Middle frontal gyrus (tissue), 1 donor: ENCODE measurements around the gene MAGED4.
"Not testable (repeated sequence)": the region's sequence is repeated elsewhere in the genome, so short reads cannot be mapped to it uniquely, and the experiment has no call there.

Experiments used
- DNase-seq: peaks from one replicate; pipeline ENCODE4 v3.0.0-alpha.2; 2015; ENCODE audit warnings: low spot score; ENCODE audit errors: extremely low spot score

MAGED4 gene, protein sequence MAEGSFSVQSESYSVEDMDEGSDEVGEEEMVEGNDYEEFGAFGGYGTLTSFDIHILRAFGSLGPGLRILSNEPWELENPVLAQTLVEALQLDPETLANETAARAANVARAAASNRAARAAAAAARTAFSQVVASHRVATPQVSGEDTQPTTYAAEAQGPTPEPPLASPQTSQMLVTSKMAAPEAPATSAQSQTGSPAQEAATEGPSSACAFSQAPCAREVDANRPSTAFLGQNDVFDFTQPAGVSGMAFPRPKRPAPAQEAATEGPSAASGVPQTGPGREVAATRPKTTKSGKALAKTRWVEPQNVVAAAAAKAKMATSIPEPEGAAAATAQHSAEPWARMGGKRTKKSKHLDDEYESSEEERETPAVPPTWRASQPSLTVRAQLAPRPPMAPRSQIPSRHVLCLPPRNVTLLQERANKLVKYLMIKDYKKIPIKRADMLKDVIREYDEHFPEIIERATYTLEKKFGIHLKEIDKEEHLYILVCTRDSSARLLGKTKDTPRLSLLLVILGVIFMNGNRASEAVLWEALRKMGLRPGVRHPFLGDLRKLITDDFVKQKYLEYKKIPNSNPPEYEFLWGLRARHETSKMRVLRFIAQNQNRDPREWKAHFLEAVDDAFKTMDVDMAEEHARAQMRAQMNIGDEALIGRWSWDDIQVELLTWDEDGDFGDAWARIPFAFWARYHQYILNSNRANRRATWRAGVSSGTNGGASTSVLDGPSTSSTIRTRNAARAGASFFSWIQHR

DNA sequence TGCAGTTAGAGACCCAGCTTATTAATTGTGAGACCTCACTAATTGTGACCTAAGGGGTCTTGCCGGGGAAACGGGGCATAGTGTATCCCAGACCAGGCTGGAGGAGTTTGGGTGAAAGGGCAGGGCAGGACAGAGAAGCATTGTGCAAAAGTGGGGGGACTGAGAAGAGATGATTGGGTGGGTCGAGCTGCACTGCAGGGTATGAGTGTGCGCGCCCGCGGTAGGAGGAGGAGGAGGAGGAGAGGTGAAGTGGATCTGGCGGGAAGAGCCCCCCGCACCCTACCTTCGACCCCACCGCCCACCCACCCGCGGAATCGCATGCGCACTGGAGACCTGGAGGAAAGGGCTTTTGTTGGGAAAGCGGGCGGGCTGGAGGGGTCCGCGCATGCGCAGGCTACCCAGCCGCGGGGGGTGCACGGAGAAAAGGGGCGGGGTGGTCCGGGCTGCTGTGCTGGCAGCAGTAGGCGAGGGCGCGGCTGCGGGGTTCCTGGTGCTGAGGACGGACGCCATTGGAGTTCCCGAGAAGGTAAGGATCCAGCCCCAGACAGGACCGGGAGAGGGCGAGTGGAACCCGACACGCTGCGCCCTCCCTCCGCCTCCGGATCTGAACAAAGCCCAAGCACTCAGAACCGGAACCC is at the start of gene MAGED4:
Gene MAGED4 (plus strand): TSS at position 449 of the 638 bp plus-strand sequence. CDS start 1,035 bp downstream, outside the sequence.
- DNase-seq: not testable (repeated sequence)

DNA sequence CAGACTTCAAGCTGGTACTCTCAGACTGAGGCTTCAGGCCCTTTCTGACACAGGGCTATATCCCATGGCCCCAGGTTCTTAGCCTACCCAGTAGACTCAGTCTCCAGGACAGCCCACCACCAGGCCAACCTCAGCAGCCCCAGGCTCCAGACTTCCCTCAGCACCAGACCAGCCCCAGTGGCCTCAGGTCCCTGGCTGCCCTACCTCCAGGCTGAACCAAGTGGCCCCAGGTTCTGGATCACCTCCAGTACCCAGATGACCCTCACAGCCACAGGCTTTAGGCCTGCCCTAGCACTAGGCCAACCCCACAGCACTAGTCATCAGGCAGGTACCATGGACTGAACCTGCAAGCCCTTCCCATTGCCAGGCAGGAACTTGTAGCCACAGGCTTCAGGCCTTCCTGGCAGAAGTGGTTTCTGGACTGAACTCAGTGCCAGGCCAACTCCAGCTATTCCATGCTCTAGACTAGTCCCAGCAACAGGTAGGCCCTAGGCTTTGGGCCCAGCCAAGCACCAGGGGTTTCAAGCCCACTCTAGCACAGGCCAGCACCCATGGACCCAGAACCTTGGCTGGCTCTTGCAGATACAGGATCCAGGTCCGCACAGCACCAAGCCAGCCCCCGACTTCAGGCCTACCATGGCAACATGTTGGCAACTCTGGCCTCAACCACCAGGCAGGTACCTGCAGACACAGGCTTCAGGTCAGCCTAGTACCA is 45.7 kb upstream of the MAGED4 start:
- DNase-seq: no peak

DNA sequence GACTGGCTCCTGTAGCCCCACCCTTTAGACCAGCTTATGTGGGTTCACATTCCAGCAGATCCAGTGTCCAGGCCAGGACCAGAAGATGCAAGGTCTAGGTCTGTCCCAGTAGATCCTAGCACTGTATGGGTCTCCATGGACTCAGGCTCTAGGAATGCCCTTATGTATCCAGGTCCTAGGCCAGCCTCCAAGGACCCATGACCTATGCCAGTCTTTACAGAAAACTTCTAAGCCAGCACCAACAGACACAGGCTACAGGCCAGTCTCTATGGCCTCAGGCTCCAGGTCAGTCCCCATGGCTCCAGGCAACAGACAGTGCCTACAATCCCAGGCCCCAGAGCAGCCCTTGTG is 45.2 kb upstream of the MAGED4 start:
- no peak for DNase-seq

DNA sequence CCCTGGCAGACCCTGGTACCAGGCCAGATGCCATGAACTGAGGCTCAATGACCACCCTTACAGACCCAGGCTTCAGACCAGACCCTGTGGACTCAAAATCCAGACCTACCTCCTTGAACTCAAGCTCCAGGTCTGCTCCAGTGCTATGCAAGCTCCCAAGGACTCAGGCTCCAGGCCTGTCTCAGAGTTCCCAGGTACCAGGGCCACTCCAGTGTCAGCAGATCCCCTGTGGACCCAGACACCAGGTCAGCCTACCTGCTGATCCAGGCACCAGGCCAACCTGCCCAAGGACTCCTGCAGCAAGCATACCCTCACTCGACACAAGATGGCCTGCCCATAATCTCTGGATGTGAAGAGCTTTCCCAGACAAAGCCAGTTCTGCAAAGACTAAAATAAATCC is 44.7 kb upstream of the MAGED4 start:
- no peak for DNase-seq

DNA sequence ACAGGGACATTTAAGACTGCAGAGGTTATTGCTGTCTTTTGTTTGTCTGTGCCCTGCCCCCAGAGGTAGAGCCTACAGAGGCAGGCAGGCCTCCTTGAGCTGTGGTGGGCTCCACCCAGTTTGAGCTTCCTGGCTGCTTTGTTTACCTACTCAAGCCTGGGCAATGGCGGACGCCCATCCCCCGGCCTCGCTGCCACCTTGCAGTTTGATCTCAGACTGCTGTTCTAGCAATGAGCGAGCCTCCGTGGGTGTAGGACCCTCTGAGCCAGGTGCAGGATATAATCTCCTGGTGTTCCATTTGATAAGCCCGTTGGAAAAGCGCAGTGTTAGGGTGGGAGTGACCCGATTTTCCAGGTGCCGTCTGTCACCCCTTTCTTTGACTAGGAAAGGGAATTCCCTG is 34.0 kb upstream of the MAGED4 start:
- not testable (repeated sequence) for DNase-seq

DNA sequence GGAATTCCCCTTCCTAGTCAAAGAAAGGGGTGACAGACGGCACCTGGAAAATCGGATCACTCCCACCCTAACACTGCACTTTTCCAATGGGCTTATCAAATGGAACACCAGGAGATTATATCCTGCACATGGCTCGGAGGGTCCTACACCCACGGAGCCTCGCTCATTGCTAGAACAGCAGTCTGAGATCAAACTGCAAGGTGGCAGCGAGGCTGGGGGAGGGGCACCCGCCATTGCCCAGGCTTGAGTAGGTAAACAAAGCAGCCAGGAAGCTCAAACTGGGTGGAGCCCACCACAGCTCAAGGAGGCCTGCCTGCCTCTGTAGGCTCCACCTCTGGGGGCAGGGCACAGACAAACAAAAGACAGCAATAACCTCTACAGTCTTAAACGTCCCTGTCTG is 24.5 kb upstream of the MAGED4 start:
- not testable (repeated sequence) for DNase-seq

DNA sequence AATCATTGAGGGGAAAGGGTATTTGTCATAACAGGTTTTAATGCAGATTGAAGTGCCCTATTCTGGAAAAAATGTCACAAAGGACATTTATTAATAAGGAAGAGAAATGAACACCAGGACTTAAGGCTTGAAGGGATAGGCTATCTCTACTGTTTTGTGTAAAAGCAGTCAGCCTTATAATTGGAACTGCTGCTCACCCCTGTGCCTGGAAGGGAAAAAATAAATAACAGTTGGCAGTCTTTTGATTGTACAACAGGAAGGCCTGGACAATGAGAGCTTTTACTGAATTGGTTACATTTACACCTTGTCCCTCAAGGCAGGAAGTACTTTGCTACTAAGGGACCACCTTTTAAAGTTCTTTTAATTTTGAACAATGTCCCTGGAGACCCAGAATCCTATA is 17.8 kb upstream of the MAGED4 start:
- no peak for DNase-seq

DNA sequence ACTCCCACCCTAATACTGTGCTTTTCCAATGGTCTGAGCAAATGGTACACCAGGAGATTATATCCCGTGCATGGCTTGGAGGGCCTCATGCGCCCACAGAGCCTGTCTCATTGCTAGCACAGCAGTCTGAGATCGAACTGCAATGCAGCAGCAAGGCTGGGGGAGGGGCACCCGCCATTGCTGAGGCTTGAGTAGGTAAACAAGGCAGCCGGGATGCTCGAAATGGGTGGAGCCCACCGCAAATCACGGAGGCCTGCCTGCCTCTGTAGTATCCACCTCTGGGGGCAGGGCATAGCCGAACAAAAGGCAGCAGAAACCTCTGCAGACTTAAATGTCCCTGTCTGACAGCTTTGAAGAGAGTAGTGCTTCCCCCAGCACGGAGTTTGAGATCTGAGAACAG is 13.6 kb upstream of the MAGED4 start:
- not testable (repeated sequence) for DNase-seq

DNA sequence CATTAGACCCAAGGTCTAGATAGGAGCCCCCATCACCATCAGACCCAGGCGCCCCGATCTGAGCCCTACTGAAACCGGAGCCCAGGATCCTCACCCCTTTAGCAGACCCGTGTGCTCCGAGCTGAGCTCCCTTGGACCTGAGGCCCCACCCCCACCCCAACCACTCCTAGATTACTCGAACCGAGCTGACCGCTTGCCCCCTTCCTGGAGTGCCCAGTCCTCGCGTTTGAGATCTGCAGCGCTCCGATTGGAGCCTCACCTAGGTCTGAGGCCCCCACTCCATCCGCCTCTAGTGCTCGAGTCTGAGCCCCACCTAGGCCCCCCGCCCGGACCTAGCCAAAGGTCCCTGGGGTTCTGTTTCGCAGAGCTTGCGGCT is 378 bp downstream of the MAGED4 start:
- DNase-seq: not testable (repeated sequence)

DNA sequence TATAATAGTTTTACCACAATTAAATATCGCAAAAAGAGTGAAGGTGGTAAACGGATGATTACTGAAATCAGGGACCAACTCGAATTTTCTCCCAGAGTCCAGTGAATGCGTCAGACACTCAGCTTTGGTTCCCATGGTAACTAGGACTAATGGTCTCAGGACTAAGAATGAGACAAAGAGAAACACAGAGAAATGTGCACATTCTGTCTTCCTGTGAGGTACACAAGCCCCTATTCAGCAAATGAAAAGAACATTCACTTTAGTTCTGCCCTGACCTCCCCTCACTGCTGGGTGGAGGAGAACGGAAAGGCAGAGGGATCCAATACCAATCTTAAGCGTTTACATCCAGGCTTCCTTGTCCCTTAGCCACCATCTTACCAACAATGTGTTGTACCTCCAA is 26.7 kb downstream of the MAGED4 start:
- DNase-seq: not testable (repeated sequence)

DNA sequence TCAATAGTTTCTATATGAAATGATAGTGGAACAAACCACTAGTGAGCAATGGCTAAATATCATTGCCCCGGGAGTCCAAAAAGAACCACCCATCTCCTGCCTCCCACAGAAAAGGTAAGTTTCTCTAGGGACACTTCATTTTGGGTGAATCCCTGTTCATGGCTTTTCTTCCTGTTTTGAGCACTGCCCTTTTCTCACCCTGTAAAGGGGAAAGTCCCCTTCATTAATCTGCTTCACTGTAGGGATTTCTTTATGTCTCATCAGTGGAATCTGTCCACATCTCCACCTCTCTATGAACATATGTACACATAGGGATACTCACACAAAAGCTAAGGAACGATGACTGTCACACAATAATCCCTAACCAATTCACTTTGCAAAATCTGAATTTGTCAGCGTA is 28.6 kb downstream of the MAGED4 start:
- DNase-seq: no peak

DNA sequence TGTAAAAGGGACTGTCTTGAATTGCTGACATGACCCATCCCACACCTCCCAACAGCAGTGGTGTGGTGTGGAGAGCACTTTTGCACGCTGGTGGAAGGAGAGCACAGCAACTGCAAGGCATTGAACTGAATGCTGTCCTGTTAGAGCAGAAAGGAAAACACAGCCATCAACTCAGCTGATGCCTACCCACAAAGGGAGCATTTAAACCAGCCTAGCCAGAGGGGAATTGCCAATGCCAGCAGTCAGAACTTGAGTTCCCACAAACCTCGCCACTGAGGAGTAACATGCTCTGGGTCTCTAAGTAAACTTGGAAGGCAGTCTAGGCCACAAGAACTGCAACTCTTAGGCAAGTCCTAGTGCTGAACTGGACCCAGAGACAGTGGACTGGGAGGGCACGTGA is 31.9 kb downstream of the MAGED4 start:
- no peak for DNase-seq

DNA sequence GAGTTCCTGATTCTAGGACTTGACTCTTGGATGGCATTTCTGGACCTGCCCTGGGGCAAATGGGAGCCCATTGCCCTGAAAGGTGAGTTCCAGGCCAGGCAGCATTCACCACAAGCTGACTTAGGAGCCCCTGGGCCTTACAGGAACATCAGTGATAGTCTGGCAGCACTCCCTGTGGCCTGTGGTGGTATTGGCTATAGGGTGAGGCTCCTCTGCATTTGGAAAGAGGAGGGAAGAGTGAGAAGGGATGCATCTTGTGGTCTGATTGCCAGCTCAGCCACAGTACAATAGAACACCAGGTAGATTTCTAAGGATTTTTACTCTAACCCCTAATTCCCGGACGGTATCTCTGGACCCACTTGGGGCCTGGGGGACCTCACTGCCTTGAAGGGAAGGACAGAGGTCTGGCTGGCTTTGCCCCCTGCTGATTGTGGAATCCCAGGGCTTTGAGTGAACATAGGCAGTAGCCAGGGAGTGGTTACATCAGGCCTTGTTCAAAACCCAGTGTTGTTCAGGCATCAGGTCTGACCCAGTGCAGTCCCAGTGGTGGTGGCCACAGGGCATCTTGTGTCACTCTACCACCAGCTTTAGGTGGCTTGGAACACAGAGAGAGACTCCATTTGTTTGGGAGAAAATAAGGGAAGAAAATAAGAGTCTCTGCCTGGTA is 32.9 kb downstream of the MAGED4 start:
- DNase-seq: no peak

DNA sequence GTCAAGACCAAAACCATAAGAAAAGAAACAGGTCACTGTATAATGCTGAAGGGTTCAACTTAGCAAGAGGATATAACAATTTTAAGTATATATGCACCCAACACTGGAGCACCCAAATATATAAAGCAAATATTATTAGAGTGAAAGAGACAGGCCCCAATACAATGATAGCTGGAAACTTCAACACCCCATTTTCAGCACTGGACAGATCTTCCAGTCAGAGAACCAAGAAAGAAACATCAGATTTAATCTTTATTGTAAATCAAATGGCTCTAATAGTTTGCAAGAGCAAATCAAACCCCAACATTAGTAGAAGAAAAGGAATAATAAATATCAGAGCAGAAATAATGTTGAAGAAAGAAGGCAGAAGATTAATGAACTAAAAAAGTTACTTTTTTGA is 36.2 kb downstream of the MAGED4 start:
- no peak for DNase-seq
